Pancreas (tissue), 10 donors: ENCODE measurements around the gene MSN. TPM values are rescaled to one million over a fixed set of nuclear protein-coding genes. Genes with fewer than 3 reads are reported as not detected.

ENCODE experiments used
- ATAC-seq, 4 donors: fragments of 200-7000 bp; cut with Tn5 transposase; one replicate each; pipeline versions ENCODE4 v1.8.0 to v1.9.1; 2020; ENCODE audit warnings: mild to moderate bottlenecking in 4 of 4, moderate library complexity in 4 of 4
- DNase-seq, 6 donors: peaks; one replicate each; pipeline ENCODE4 v3.0.0-alpha.2; 2020
- FAIRE-seq: peaks from 2 replicates; lab custom pipeline; 2012; peaks lifted over from hg19 to GRCh38; lab: Jason Lieb, UNC
- H3K27ac ChIP-seq, 4 donors: fragments of 200-600 bp; sonication (generic); 1 replicate in 3 of 4; 2 replicates in 1 of 4; pipeline versions ENCODE4 v1.5.0 to v1.8.0; 2020
- H3K27me3 ChIP-seq, 4 donors: fragments of 200-600 bp; one replicate each; pipeline ENCODE4 v1.8.0; 2021
- H3K36me3 ChIP-seq, 3 donors: fragments of 200-600 bp; sonication (generic) in 1 of 3; one replicate each; pipeline versions ENCODE4 v1.5.0 to v1.8.0; 2020 to 2021
- H3K4me1 ChIP-seq, 3 donors: fragments of 200-600 bp; one replicate each; pipeline ENCODE4 v1.8.0; 2021
- H3K4me3 ChIP-seq, 4 donors: fragments of 200-600 bp; sonication (generic) in 2 of 4; one replicate each; pipeline versions ENCODE4 v1.5.0 to v1.8.0; 2020 to 2021
- H3K9me3 ChIP-seq, 4 donors: fragments of 200-600 bp; one replicate each; pipeline ENCODE4 v1.8.0; 2021
- WGBS, 2 donors: extraction: QIAGEN DNeasy Blood & Tissue Kit; methylation state at CpG; one replicate each; pipeline ENCODE4 v1.1.7; 2013; 5-methylcytosine and 5-hydroxymethylcytosine counted together
- intact Hi-C, 3 donors: fragments of 100-400 bp; cut with DNase I; formaldehyde crosslinking; loops; one replicate each; pipeline versions ENCODE4 v1.11.1 to v1.14.2; 2022
- polyA plus RNA-seq, 2 donors: library from polyadenylated mRNA; stranded (reverse); fragments of 200-250 nt; gene quantifications; one replicate each; pipeline ENCODE4 v1.2.3, GENCODE V29; 2013
- total RNA-seq, 6 donors: library from RNA; stranded (reverse); fragmentation: NEBNext Ultra II Directional in 4 of 6; extraction: Animal tissue kit (Norgen Biotek cat#: 25700) in 4 of 6; gene quantifications; one replicate each; pipeline versions ENCODE4 v1.2.1 to v1.2.4, GENCODE V29; 2021 to 2023
- TF ChIP-seq, protein P1 (sequence below), 4 donors: fragments of 200-600 bp; sonication (generic) in 3 of 4; IDR thresholded peaks; one replicate each; pipeline versions ENCODE4 v1.5.0 to v1.8.0; 2021; ENCODE audit warnings: antibody characterized with exemption in 4 of 4
- donor health status: healthy with polysubstance abuse.
- donor health status: DM: no; HTN: no; CAD: no; lungs with moderate emphysema.
- donor health status: DM: no; HTN: no; CAD: no.
- donor health status: control.
- donor health status: control.
- donor health status: Bipolar disorder and iron deficiency.
- donor health status: DM: yes; HTN: yes; CAD: no.
- donor health status: DM: no; HTN: no; CAD: no.
- donor health status: DM: no; HTN: no; CAD: no.
- donor health status: DM: yes; HTN: yes; CAD: no.

MSN gene
- total and polyA plus RNA-seq, 8 donors: 12.4 to 99.1 (median 23.4) TPM

DNA sequence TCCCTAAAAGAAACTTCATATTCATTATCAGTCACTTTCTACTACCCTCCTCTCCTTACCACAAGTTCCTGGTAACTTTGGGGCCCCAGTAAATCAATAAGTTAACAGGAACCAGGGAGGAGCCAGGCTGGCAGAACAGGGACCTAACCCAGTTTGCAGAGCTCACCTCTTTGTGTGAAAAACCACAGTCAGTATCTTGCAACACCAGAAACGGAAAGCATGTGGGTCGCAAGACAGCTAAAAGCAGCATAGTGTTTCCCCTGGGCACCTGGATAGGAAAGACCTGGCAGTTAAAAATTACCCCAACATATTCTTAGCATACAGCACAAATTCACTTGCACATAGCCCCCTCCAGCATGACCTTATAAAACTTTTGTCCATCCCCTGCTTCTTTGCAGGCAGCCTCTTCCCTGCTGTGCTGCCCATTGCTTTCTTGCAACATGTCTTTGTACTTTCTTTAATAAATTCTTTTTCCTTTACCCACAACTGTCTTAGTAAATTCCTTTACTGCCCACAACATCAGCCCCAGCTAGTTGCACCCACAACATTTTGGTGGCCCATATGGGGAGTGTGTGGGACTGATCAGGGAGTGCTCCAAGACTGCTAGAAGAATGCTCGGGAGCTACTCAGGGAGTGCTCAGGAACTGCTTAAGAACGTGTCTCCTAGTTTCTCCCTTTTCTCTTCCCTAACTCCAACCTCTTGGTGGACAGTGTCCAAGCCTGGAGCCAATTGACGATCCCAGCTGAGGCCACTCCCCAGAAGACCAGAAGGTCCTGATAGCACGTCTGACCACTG is 83.4 kb downstream of the MSN start:
- ATAC-seq: no peak

DNA sequence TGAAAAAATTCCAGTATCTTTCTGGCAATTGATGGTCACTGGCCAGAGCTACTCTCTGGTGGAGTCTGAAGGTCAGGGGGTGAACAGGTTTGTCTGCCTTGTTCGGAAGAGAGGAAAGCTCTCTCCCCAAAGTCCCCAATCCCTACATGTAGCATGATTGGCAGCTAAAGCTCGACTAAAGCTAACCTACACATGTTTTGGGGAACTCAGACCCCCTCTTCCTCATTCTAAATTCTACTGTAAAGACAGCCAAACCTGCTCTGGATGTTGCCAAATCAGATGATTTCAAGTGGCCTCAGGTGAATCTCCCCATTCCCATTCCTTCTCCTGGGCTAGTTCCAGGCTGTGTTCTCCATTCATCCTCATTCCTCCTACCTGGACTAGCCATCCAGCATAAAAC is 84.1 kb downstream of the MSN start:
- Histone ChIP-seq H3K36me3 (no peaks in the 10 kb centered on the region), H3K4me1 (no peaks in the 10 kb centered on the region), H3K4me3 (no peak overlapping the region), H3K27me3 (no peaks in the 10 kb centered on the region), H3K9me3 (no peaks in the 10 kb centered on the region), H3K27ac (no peak overlapping the region)
- TF ChIP-seq, protein P1, sequence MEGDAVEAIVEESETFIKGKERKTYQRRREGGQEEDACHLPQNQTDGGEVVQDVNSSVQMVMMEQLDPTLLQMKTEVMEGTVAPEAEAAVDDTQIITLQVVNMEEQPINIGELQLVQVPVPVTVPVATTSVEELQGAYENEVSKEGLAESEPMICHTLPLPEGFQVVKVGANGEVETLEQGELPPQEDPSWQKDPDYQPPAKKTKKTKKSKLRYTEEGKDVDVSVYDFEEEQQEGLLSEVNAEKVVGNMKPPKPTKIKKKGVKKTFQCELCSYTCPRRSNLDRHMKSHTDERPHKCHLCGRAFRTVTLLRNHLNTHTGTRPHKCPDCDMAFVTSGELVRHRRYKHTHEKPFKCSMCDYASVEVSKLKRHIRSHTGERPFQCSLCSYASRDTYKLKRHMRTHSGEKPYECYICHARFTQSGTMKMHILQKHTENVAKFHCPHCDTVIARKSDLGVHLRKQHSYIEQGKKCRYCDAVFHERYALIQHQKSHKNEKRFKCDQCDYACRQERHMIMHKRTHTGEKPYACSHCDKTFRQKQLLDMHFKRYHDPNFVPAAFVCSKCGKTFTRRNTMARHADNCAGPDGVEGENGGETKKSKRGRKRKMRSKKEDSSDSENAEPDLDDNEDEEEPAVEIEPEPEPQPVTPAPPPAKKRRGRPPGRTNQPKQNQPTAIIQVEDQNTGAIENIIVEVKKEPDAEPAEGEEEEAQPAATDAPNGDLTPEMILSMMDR (IDR thresholded peaks at IDR 0.05): no peak
- no peak for DNase-seq
- FAIRE-seq: no peak
- ATAC-seq: no peak
- intact Hi-C loops: no loop called here
- WGBS, 2 donors: 34 to 44% methylated on average over 2 of the region's 2 CpGs

More for the DNA sequence above, 83.4 kb downstream of the MSN start:
- H3K4me1 ChIP-seq: no peaks in the 10 kb centered on the region
- H3K9me3 ChIP-seq: no peaks in the 10 kb centered on the region
- no peak for FAIRE-seq
- DNase-seq: no peak
- H3K27me3 ChIP-seq: no peaks in the 10 kb centered on the region
- intact Hi-C loops: no loop called here
- TF ChIP-seq, protein P1 (IDR thresholded peaks at IDR 0.05): no peak
- 52 to 60% methylated on average over 6 of the region's 6 CpGs for WGBS, 2 donors
- no peak overlapping the region for H3K27ac ChIP-seq
- H3K36me3 ChIP-seq: no peaks in the 10 kb centered on the region
- no peak overlapping the region for H3K4me3 ChIP-seq

DNA sequence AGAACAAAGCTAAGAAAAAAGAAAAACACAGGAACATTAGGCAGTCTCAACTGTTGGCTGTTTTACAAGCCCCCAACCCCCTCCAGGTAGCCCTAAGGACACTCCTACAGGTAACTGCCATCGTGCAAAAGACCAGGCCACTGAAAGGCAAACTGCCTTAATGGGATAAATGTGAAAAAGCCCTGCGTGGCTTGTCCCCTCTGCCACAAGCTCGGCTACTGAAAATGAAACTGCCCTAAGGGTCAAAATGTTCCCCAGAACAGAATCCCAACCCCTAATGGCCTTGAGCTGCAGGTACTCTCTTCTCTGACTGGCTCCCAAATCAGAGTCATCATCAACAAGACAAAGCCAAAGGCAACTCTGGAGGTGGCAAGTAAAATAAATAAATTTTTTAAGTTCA is 84.8 kb downstream of the MSN start:
- TF ChIP-seq, protein P1 (IDR thresholded peaks at IDR 0.05): no peak
- FAIRE-seq (no peak), DNase-seq (no peak), ATAC-seq (no peak)
- no peaks in the 10 kb centered on the region for H3K4me1 ChIP-seq
- 41 to 47% methylated on average over 3 of the region's 3 CpGs for WGBS, 2 donors
- H3K9me3 ChIP-seq: no peaks in the 10 kb centered on the region
- H3K27ac ChIP-seq: no peak overlapping the region
- intact Hi-C loops: no loop called here
- no peaks in the 10 kb centered on the region for H3K36me3 ChIP-seq
- H3K4me3 ChIP-seq: no peak overlapping the region
- H3K27me3 ChIP-seq: no peaks in the 10 kb centered on the region

DNA sequence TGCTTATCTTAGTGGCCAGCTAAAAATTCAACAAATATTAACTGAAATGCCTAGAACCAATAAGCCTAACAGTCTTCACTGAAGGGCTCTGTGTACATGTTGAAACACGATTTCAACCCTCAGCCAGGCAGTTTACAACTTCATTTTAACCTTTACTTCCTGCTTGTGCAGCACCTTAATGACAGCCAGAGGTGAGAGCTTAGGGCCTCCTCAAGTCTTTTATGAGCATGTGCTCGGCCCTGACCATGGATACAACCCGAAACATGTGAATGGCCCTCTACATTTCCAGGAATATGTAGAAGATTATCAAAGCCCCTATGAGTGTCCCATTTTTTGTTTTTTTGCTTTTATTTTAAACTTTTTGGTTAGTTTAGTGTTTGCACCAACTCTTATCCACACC is 88.3 kb downstream of the MSN start:
- TF ChIP-seq, protein P1 (IDR thresholded peaks at IDR 0.05): no peak
- Histone ChIP-seq H3K36me3 (no peaks in the 10 kb centered on the region), H3K9me3 (no peaks in the 10 kb centered on the region), H3K4me1 (no peaks in the 10 kb centered on the region), H3K27ac (no peak overlapping the region), H3K27me3 (peaks cover 0 to 9% (median 0%) of the 10 kb centered on the region in 4 donors), H3K4me3 (no peak overlapping the region)
- ATAC-seq (no peak), FAIRE-seq (no peak), DNase-seq (no peak)
- intact Hi-C loops: no loop called here
- WGBS, 2 donors: 40 to 45% methylated on average over 3 of the region's 3 CpGs

DNA sequence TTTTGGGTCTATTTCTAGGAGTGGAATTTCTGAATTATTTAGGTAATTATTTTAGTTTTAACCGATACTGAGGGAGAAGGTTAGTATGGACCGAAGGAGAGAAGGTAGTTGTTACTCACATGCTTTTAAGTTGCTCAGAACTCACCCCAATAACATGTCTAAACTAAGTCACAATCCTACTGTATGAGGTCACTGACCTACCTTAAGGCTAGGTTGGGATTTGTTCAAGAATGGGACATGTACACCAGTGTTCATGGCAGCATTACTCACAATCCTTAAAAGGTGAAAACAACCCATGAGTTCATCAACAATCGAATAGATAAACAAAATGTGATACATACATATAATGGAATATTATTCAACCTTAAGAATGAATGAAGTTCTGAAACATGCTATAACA is 90.5 kb downstream of the MSN start:
- no peak overlapping the region for H3K4me3 ChIP-seq
- WGBS, 2 donors: 52 to 54% methylated on average over 3 of the region's 3 CpGs
- TF ChIP-seq, protein P1 (IDR thresholded peaks at IDR 0.05): no peak
- no peaks in the 10 kb centered on the region for H3K36me3 ChIP-seq
- FAIRE-seq: no peak
- no peaks in the 10 kb centered on the region for H3K4me1 ChIP-seq
- no peaks in the 10 kb centered on the region for H3K9me3 ChIP-seq
- no peak for DNase-seq
- no peak overlapping the region for H3K27ac ChIP-seq
- peaks cover 0 to 9% (median 0%) of the 10 kb centered on the region in 4 donors for H3K27me3 ChIP-seq
- intact Hi-C loops: no loop called here
- ATAC-seq: no peak
